ENCODE results near the gene NCK2.

NCK2 gene

DNA sequence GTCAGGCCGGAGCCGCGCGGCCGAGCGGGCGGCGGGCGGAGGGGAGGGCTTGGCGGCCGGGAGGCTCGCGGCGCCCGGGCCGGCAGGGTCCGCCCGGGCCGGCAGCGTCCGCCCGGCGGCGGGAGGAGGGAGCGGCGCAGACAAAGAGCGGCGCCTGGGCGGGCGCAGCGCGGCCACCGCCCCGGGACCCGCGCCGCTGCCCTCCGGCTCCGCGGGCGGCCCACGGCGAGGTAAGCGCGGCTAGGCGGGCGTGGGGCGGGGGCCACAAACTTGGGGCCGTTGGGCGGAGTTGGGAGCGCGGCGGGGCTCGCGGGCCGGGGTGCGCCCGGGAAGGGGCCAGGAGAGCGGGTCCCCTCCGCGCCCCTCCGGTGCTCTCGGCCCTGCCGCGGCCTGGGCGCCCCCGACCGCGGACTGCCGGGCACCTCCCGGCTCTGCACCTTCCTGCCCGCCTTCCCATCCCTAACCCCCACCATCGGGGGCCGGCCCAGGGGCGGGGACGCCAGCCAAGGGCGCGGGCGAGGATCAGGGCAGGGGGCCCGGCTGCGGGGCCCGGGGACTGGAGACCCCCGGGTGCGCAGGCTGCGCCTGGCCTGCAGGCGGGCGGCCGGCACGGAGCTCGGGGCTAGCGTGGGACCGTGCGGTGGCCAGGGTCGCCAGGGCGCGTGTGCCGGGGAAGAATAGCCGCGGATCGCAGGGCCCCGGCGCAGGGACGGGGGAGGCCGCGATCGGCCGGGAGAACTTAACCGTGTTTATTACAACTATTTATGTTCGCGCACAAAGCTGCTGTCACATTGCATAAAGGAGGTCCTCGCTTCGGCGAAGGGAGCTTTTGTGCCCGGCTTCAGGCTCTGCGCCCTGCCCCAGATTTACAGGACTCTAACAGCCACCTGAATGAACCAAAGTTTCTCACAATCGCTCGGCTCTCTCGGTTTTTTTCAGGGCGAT, at the start of gene NCK2:
NCK2 (plus strand) TSS at position 4 of the 945 bp plus-strand sequence. CDS start 110,152 bp downstream, outside the sequence.
- no peak for DNase-seq (ENCODE audit: low read depth)
- H3K4me3 ChIP-seq (ENCODE audit: control insufficient read depth, low read depth, low read length): peak within 1 kb of the TSS; percentile 47
- TF ChIP-seq, protein P1, sequence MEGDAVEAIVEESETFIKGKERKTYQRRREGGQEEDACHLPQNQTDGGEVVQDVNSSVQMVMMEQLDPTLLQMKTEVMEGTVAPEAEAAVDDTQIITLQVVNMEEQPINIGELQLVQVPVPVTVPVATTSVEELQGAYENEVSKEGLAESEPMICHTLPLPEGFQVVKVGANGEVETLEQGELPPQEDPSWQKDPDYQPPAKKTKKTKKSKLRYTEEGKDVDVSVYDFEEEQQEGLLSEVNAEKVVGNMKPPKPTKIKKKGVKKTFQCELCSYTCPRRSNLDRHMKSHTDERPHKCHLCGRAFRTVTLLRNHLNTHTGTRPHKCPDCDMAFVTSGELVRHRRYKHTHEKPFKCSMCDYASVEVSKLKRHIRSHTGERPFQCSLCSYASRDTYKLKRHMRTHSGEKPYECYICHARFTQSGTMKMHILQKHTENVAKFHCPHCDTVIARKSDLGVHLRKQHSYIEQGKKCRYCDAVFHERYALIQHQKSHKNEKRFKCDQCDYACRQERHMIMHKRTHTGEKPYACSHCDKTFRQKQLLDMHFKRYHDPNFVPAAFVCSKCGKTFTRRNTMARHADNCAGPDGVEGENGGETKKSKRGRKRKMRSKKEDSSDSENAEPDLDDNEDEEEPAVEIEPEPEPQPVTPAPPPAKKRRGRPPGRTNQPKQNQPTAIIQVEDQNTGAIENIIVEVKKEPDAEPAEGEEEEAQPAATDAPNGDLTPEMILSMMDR (IDR thresholded peaks at IDR 0.05; ENCODE audit: control insufficient read depth, insufficient read depth, low read depth, low read length, missing control alignments): no peak

DNA sequence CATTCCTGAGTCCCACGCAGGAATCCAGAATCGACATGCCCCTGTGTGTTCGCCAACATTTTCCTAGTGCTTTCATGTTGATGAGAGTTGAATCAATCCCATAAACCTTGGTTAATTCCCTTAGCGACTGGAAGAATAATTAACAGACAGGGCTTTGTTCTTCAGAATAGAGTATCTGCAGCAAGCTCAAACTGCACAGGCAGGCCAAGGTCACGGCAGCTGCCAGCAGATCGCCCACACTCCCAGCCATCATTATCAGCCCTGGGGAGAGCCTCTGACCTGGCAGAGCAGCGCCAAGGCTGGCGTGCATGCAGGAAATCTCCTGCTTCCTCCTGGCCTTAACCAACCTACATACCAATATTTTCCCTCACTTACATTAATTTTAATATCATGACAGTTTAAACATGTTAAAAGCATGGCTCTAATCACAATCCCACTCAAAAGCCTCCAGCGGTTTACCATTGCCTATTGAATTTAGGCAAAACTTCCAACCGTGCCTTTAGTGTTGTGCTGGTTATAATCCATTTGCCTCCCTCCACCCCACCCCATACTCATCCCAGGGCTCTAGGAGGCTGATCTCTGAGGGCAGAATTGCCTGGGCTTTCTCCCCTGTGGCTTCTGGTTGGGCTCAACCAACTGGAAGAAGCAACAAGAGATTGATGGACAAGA, 46.8 kb upstream of the NCK2 start:
- TF ChIP-seq, protein P1 (IDR thresholded peaks at IDR 0.05; ENCODE audit: control insufficient read depth, insufficient read depth, low read depth, low read length, missing control alignments): no peak
- no peak overlapping the region for H3K4me3 ChIP-seq (ENCODE audit: control insufficient read depth, low read depth, low read length)
- DNase-seq (ENCODE audit: low read depth): no peak

DNA sequence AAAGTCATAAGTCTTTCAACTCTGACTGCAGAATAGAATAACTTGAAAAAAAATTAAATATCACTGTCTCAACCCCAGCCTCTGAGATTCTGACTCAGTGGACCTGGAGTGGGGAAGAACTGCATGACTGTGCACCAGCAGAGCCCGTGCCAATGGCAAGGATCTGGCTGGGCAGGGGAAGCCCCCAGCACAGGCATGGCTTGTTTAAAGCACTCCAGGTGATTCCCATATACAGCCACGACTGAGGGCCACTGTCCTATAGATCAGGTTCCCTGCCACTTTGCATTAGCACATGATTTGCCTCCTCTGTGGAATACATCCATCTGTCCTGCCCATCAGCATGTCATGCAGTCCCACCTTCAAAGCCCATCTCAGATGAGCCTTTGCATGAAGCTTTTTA, 45.9 kb upstream of the NCK2 start:
- TF ChIP-seq, protein P1 (IDR thresholded peaks at IDR 0.05; ENCODE audit: control insufficient read depth, insufficient read depth, low read depth, low read length, missing control alignments): no peak
- no peak for DNase-seq (ENCODE audit: low read depth)

DNA sequence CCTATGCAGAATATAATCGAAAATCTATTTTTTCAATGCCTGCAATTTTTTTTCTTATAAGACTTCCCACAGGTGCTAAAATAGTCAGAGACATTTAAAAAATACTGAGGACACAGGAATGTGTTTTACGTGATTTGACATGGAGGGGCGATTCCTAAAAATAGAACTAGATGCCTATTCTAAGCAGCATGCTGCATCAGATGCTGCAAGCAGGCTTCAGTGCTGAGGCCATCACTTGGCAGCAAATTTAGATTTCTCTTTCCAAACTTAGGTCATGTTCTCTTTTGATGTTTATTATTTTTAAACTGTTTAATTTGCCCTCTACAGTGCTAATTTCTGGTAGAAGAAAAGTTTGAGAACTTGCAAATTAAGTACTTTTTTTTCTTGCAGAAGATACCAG, 43.7 kb upstream of the NCK2 start:
- TF ChIP-seq, protein P1 (IDR thresholded peaks at IDR 0.05; ENCODE audit: control insufficient read depth, insufficient read depth, low read depth, low read length, missing control alignments): no peak
- no peak for DNase-seq (ENCODE audit: low read depth)
- H3K4me3 ChIP-seq (ENCODE audit: control insufficient read depth, low read depth, low read length): no peak overlapping the region

More for the DNA sequence above, 45.9 kb upstream of the NCK2 start:
- H3K4me3 ChIP-seq (ENCODE audit: control insufficient read depth, low read depth, low read length): no peak overlapping the region

DNA sequence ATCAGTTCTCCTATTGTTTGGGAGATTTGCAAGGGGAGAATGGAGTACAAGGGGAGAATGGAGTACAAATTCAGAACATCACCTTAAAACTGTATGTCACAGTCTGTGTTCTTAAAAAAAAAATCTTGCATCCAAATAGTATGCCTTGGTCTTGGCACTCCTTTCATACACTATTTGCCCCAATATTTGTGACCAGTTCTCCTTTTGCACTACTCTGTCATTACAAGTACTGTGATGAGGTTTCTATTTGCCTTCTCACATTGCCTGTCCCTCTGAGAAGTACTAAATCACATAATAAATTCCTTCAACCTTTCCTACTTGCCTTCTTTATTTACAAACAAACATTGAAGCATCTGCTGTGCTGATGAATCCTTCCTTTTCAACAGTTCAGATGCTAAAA, 36.0 kb upstream of the NCK2 start:
- no peak overlapping the region for H3K4me3 ChIP-seq (ENCODE audit: control insufficient read depth, low read depth, low read length)
- TF ChIP-seq, protein P1 (IDR thresholded peaks at IDR 0.05; ENCODE audit: control insufficient read depth, insufficient read depth, low read depth, low read length, missing control alignments): no peak
- DNase-seq (ENCODE audit: low read depth): no peak

DNA sequence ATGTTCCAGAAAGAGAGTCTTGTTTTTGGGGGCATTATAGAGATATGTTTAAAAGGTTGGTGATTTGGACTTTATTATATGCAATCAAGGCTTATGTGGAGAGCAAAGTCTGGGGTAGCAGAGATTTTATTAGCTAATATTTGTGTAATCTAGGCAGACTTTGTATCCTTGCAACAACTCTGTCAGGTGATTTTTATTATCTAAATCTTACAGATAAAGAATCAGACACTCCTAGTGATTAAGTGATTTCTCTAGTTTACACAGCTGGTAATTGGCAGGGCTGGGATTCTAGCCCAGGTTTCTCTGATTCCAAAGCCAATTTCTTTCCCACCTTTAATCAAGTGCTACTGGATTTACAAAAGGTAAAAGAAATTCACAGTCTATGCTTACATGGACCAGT, 33.3 kb upstream of the NCK2 start:
- no peak for DNase-seq (ENCODE audit: low read depth)
- TF ChIP-seq, protein P1 (IDR thresholded peaks at IDR 0.05; ENCODE audit: control insufficient read depth, insufficient read depth, low read depth, low read length, missing control alignments): no peak
- no peak overlapping the region for H3K4me3 ChIP-seq (ENCODE audit: control insufficient read depth, low read depth, low read length)
